ENCODE data around the gene S1PR3.

The S1PR3 gene

GRCh38 chr9:89029788-89030187 is 38.5 kb downstream of the S1PR3 start:
- DNase-seq (ENCODE audit: insufficient read length, low spot score) = no peak
- FAIRE-seq = no peak

- DNase-seq (ENCODE audit: insufficient read length, low spot score) = no peak
- no peak for FAIRE-seq
Measured at GRCh38 chr9:89032173-89032572, 40.9 kb downstream of the S1PR3 start.

- DNase-seq (ENCODE audit: insufficient read length, low spot score) (no peak), FAIRE-seq (no peak)
Measured at GRCh38 chr9:89032661-89033060, 41.4 kb downstream of the S1PR3 start.

GRCh38 chr9:89036383-89036782 is 45.1 kb downstream of the S1PR3 start:
- DNase-seq (ENCODE audit: insufficient read length, low spot score) = no peak
- FAIRE-seq = no peak

- FAIRE-seq (no peak), DNase-seq (ENCODE audit: insufficient read length, low spot score) (no peak)
Measured at GRCh38 chr9:89036891-89037290, 45.6 kb downstream of the S1PR3 start.

- FAIRE-seq (no peak), DNase-seq (ENCODE audit: insufficient read length, low spot score) (no peak)
Measured at GRCh38 chr9:89037346-89037745, 46.1 kb downstream of the S1PR3 start.

- no peak for DNase-seq (ENCODE audit: insufficient read length, low spot score)
- no peak for FAIRE-seq
Measured at GRCh38 chr9:89037891-89038290, 46.6 kb downstream of the S1PR3 start.

GRCh38 chr9:89038382-89039103 is 47.3 kb downstream of the S1PR3 start:
- FAIRE-seq (no peak), DNase-seq (ENCODE audit: insufficient read length, low spot score) (no peak)

- DNase-seq (ENCODE audit: insufficient read length, low spot score) (no peak), FAIRE-seq (no peak)
Measured at GRCh38 chr9:89039104-89039465, 47.8 kb downstream of the S1PR3 start.

GRCh38 chr9:89039664-89040063 is 48.4 kb downstream of the S1PR3 start:
- FAIRE-seq = peak; percentile 91
- no peak for DNase-seq (ENCODE audit: insufficient read length, low spot score)

- FAIRE-seq = no peak
- no peak for DNase-seq (ENCODE audit: insufficient read length, low spot score)
Measured at GRCh38 chr9:89042984-89043383, 51.7 kb downstream of the S1PR3 start.

- FAIRE-seq (no peak), DNase-seq (ENCODE audit: insufficient read length, low spot score) (no peak)
Measured at GRCh38 chr9:89044104-89044503, 52.8 kb downstream of the S1PR3 start.

- FAIRE-seq = no peak
- DNase-seq (ENCODE audit: insufficient read length, low spot score) = no peak
Measured at GRCh38 chr9:89044881-89045280, 53.6 kb downstream of the S1PR3 start.

GRCh38 chr9:89046832-89047231 is 55.6 kb downstream of the S1PR3 start:
- DNase-seq (ENCODE audit: insufficient read length, low spot score) (no peak), FAIRE-seq (no peak)

GRCh38 chr9:89047667-89048066 is 56.4 kb downstream of the S1PR3 start:
- FAIRE-seq (no peak), DNase-seq (ENCODE audit: insufficient read length, low spot score) (no peak)

GRCh38 chr9:89048616-89049015 is 57.3 kb downstream of the S1PR3 start:
- DNase-seq (ENCODE audit: insufficient read length, low spot score) (no peak), FAIRE-seq (no peak)

- FAIRE-seq (no peak), DNase-seq (ENCODE audit: insufficient read length, low spot score) (no peak)
Measured at GRCh38 chr9:89049646-89050045, 58.4 kb downstream of the S1PR3 start.

GRCh38 chr9:89051421-89052025 is 60.3 kb downstream of the S1PR3 start:
- FAIRE-seq (no peak), DNase-seq (ENCODE audit: insufficient read length, low spot score) (no peak)

- FAIRE-seq (no peak), DNase-seq (ENCODE audit: insufficient read length, low spot score) (no peak)
Measured at GRCh38 chr9:89052470-89053097, 61.3 kb downstream of the S1PR3 start.

- FAIRE-seq (no peak), DNase-seq (ENCODE audit: insufficient read length, low spot score) (no peak)
Measured at GRCh38 chr9:89053301-89053700, 62.0 kb downstream of the S1PR3 start.
